22Rv1 (cell line): Measurements from ENCODE around the gene WSCD2.

Experiments used
- H3K27ac ChIP-seq: fragments of 450-650 bp; 2 replicates; pipeline ENCODE4 v1.5.1; 2017
- ZFX ChIP-seq: fragments of 450-650 bp; IDR thresholded peaks from 2 replicates; pipeline ENCODE4 v1.6.1; 2017; ENCODE audit warnings: antibody characterized with exemption, borderline replicate concordance
- TF ChIP-seq, protein P1 (sequence below): fragments of 450-650 bp; IDR thresholded peaks from 2 replicates; pipeline ENCODE4 v1.5.1; 2017; ENCODE audit warnings: mild to moderate bottlenecking

Gene WSCD2

DNA sequence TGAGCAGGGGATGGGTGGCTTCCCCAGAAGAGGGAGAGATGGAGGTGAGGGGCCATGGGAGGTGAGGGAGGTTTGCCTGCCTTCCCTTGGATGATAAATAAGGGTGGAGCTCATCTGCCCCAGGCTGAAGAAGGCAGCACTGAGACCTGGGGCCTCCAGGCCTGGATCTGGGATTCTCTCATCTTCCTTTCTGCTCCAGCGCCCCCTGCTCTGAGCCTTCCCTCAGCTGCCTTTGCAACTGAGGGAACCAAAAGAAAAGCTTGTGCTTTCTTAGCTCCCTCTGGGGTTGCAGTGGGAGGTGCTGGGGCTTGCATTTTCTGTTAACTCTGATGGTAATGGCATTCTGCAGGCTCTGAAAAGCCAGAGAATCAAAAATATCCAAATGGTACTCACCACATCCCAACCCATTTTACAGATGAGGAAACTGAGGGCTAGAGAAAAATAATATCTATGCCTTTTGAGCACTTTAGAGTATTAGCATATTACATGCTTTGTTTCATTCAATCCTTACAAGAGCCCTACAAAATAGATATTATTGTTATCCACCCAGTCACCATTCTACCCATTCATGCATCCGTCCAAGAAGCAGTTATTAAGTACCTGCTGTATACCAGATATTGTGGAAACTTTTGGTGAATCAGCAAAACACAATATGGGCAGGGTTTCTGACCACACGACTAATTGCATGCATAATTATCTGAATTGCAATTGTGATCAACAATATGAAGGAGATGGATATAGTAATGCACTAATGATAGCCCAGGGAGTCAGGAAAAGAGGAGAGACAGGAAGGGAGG lies 102.2 kb downstream of the WSCD2 start:
- no peak for TF ChIP-seq ZFX
- TF ChIP-seq, protein P1, sequence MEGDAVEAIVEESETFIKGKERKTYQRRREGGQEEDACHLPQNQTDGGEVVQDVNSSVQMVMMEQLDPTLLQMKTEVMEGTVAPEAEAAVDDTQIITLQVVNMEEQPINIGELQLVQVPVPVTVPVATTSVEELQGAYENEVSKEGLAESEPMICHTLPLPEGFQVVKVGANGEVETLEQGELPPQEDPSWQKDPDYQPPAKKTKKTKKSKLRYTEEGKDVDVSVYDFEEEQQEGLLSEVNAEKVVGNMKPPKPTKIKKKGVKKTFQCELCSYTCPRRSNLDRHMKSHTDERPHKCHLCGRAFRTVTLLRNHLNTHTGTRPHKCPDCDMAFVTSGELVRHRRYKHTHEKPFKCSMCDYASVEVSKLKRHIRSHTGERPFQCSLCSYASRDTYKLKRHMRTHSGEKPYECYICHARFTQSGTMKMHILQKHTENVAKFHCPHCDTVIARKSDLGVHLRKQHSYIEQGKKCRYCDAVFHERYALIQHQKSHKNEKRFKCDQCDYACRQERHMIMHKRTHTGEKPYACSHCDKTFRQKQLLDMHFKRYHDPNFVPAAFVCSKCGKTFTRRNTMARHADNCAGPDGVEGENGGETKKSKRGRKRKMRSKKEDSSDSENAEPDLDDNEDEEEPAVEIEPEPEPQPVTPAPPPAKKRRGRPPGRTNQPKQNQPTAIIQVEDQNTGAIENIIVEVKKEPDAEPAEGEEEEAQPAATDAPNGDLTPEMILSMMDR = no peak
- no peak overlapping the region for H3K27ac ChIP-seq

DNA sequence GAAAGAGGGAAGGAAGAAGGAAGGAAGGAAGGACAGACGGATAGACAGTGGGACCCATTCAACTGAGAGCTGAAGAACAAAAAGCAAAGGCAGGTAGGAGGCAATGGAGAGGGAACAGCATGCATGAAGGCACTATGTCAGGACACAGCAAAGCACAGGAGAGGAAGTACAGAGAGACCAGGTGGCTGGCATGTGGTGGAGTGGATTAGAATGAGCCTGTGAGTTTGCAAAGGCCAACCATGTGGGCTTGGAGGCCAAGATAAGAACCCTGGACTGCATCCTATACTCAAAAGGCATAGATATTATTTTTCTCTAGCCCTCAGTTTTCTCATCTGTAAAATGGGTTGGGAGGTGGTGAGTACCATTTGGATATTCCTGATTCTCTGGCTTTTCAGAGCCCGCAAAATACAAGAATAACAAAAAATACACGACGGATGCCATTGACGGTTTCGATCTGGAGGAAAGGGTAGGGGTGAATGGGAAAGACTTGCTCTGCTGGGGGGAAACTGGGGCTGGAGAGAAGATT lies 102.9 kb downstream of the WSCD2 start:
- no peak overlapping the region for H3K27ac ChIP-seq
- no peak for TF ChIP-seq ZFX

GRCh38 chr12:108232565-108232964 lies 103.5 kb downstream of the WSCD2 start:
- TF ChIP-seq ZFX = no peak
- TF ChIP-seq, protein P1 = no peak
- H3K27ac ChIP-seq = no peak overlapping the region

GRCh38 chr12:108234158-108234557 lies 105.1 kb downstream of the WSCD2 start:
- H3K27ac ChIP-seq = no peak overlapping the region
- TF ChIP-seq ZFX = no peak
- TF ChIP-seq, protein P1 = no peak

DNA sequence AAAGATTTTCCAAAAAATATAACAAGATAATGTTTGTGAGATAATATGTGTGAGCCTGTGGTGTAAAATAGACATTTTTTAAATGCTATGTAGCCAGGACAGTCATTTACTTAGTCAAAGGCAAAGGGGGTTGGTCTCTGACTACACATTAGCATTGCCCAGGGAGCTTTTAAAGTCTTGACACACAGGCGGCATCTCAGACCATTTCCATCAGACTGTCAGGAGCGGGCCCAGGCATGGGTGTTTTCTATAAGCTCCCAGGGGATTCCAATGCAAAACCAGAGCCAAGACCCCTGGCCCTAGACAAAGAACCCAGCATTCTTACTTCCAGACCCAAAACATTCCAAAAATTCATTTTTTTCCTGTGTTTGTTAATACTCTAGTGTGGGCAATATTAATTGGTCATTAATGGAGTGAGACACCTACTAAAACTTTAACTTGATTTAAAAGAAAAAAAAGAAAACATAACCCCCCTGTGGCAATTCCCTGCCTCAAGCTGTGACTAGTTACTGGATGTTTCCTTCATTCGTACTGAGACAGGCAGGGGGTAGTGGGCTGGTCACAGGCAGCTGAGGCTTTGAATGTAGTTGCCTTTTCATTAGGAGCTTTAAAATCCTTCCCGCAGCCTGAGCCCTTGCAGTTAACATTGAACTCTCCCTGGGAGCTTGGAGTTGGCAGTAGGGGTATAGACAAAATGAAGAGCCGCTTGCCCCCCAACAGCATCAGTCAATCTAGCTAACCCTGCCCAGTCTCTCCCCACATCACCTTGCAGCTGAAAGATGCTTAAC lies 106.3 kb downstream of the WSCD2 start:
- H3K27ac ChIP-seq = no peak overlapping the region

DNA sequence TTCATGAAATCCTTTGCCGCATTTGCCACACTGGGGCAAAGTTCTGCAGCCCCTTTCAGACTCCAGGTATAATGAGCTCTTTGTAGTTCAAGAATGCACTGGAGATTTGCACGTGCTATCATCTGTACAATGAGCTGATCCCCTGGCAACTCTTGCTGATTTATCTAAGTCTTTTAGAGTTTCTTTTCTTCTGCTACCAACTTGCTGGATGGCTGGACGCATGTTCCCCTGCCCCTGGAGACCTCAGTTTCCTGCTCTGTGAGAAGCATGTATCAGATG lies 106.8 kb downstream of the WSCD2 start:
- no peak overlapping the region for H3K27ac ChIP-seq
- TF ChIP-seq ZFX = no peak
- TF ChIP-seq, protein P1 = no peak

More for the DNA sequence above, 106.3 kb downstream of the WSCD2 start:
- TF ChIP-seq ZFX = no peak
- TF ChIP-seq, protein P1 = no peak

GRCh38 chr12:108236366-108236765 lies 107.3 kb downstream of the WSCD2 start:
- no peak overlapping the region for H3K27ac ChIP-seq
- no peak for TF ChIP-seq ZFX

DNA sequence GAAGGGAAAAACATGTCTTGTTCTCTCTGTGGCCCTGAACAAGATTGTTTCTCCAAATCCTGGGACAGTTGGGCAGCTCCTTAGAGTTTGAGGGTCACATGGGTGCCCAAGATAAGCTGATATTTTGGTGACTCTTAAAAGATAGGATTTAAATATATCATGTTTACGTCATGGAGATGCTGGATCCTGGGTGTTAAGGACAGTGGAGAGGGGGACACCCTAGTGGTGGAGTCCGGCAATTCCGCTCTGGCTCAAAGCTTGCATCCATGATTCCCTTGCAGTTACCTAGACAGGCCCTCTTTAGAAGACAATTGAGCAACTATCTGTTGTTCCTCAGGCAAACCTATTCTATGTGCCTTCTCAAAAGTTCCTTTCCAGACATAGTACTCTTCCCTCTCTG lies 108.2 kb downstream of the WSCD2 start:
- no peak for TF ChIP-seq ZFX
- TF ChIP-seq, protein P1 = peak; percentile 34
- no peak overlapping the region for H3K27ac ChIP-seq
